ENCODE measurements around the gene SCGB1D2.
"Not testable (repeated sequence)": the region's sequence is repeated elsewhere in the genome, so short reads cannot be mapped to it uniquely, and the experiment has no call there.

Gene SCGB1D2, protein sequence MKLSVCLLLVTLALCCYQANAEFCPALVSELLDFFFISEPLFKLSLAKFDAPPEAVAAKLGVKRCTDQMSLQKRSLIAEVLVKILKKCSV

DNA sequence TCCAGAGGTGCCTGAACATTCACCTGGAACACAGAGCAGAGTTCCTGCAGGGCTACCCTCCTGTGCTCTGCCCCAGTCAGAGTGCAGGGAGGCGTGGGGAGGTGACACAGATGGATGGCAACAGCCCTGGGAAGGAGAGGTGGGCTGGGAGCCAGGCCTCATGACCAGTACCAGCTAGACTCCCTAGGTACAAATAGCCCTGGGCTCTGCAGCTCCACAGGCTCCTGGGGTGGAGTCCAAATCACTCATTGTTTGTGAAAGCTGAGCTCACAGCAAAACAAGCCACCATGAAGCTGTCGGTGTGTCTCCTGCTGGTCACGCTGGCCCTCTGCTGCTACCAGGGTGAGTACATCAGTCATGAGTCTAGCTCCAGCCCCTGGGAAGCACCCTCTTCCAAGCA lies at the start of gene SCGB1D2:
SCGB1D2 (plus strand) TSS at position 219 of the 400 bp plus-strand sequence; CDS start at position 288, 69 bp downstream.
- no peak for DNase-seq (ENCODE audit: low read depth)

DNA sequence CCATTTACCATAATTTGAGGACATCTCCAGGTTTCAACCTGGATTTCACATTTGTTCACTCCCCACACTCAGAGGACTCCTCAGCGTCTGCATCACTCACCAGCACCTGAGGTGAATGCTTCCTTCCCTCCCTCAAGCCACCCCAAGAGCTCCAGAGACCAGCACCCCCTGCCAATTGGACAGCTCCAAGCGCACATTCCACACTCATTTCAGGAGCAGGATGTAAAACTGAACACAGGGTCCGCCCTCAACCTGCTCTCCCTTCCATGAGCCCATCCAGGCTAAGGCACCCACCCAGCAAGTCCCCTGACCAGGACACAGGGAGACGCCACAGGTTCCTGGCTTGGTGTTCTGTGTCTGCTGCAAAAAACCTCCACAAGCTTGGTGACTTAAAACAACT lies 48.1 kb upstream of the SCGB1D2 start:
- DNase-seq (ENCODE audit: low read depth): no peak

DNA sequence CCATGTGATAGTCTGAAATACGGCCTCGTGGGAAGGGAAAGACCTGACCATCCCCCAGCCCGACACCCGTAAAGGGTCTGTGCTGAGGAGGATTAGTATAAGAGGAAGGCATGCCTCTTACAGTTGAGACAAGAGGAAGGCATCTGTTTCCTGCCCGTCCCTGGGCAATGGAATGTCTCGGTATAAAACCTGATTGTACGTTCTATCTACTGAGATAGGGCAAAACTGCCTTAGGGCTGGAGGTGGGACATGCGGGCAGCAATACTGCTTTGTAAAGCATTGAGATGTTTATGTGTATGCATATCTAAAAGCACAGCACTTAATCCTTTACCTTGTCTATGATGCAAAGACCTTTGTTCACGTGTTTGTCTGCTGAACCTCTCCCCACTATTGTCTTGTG lies 47.0 kb upstream of the SCGB1D2 start:
- not testable (repeated sequence) for DNase-seq (ENCODE audit: low read depth)

DNA sequence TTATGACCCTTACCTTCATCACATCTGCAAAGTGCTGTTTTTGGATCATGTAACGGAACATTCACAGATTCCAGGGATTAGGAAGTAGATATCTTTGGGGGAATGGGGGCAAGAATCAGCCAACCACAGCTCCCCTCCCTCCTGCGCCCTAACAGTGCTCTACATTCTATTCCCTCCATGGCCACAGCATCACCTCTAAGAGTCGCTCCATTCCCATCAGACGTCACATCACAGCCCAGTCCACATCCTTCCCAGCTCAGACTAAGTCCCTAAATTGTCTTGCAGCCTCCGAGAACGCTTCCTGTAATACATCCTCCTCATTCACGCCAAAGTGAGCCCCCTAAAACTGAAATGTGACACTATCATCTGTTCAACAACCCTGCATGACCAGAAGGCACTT lies 46.1 kb upstream of the SCGB1D2 start:
- DNase-seq (ENCODE audit: low read depth): no peak

DNA sequence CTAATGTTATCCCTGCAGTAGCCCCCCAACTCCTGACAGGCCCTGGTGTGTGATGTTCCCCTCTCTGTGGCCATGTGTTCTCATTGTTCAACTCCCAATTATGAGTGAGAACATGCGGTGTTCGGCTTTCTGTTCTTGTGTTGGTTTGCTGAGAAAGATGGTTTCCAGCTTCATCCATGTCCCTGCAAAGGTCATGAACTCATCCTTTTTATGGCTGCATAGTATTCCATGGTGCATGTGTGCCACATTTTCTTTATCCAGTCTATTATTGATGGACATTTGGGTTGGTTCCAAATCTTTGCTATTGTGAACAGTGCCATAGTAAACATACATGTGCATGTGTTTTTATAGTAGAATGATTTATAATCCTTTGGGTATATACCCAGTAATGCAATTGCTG lies 44.6 kb upstream of the SCGB1D2 start:
- DNase-seq (ENCODE audit: low read depth): not testable (repeated sequence)

DNA sequence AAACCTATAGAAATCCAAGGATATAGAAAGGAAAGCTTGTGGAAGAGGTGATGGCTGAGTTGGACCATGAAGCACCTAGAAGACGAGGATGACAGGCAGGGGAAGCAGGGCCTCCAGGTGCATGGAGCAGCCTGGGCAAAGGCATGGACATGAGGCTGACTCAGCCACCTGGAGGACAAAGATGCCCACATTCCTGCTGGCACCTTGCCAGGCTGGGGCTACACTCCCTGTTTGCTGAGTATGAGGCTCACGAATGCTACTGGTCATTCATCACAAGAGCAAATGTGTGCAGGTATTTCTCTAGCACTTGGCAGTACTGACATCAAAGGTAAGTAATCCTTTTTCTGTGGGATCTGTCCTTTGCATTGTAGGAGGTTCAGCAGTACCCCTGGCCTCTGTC lies 40.7 kb upstream of the SCGB1D2 start:
- no peak for DNase-seq (ENCODE audit: low read depth)

DNA sequence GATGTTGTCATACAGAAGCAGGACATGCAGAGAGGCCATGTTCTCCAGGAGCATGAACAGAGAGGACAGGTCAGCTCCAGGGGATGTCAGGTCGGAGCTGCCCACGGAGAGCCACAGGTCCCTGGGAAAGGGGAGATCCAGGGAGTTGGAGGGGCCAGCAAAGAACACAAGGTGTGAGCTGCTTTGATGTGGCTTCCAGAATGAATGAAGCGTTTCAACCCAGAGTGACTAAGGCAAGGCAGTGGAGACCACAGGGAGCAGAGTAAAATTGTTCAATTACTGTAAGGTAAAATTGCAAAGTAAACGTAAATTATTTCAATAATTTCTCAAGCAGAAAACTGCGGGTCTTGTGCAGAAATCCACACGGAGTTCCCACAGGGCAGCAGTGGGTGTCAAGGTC lies 39.1 kb upstream of the SCGB1D2 start:
- DNase-seq (ENCODE audit: low read depth): no peak

DNA sequence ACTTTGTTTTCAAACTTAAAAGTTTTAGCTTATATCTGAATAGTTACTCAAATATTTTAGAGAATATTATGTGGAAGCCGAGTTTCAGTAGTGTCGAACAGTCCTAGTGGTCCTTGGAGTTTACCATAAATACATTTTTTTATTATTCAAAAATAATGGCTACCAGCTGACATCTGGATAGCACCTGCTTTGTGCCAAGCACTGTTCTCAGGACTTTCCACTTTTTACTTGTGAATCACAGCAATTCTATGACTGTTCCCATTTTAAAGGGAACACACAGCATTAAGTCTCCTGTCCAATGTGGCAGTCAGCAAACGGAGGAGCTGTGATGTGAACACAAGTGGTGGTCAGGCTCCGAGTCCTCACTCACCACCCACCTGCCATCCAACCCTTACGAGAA lies 37.6 kb upstream of the SCGB1D2 start:
- DNase-seq (ENCODE audit: low read depth): no peak

DNA sequence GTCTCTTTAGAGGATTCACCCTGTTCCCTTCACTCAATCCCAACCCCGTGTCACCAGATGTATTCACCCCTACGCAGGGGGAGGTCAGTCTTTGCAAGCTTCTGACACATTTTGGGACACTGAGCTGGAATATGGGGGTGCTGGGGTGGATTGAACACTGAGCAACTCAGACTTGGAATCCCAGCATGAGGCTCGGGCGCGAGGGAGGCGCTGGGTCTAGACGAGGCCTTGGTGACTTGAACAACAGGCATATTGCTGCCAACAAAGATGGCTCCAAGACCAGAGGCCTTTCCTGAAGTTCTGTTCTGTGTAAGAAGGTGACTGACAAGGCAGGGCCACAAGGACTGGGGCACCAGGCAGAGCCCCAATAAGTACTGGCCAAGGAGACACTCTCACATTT lies 36.6 kb upstream of the SCGB1D2 start:
- no peak for DNase-seq (ENCODE audit: low read depth)

DNA sequence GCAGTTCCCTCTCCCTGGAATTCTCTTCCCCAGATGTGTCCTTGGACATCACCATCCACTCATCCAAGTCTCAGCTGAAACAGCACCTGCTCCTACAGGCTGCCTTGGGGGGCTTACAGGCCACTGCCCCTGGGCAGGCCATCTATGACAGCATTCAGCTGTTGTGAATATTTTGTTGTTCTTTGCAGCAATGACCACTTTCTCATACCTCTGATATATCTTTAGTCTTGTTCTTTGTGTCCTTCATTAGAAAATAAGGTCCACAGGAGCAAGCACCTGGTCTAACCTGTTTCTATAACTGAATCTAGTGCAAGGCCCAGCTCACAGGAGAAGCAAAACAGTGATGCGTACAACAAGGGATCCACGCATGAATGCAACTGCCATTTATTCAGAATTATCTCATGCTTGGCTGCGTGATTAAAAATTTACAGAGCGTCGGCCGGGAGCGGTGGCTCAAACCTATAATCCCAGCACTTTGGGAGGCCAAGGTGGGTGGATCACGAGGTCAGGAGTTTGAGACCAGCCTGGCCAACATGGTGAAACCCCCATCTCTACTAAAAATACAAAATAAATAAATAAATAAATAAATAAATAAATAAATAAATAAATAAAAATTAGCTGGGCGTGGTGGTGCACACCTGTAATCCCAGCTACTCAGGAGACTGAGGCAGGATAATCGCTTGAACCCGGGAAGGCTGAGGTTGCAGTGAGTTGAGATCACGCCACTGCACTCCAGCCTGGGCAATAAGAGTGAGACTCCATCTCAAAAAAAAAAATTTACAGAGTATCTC lies 35.6 kb upstream of the SCGB1D2 start:
- DNase-seq (ENCODE audit: low read depth): not testable (repeated sequence)

DNA sequence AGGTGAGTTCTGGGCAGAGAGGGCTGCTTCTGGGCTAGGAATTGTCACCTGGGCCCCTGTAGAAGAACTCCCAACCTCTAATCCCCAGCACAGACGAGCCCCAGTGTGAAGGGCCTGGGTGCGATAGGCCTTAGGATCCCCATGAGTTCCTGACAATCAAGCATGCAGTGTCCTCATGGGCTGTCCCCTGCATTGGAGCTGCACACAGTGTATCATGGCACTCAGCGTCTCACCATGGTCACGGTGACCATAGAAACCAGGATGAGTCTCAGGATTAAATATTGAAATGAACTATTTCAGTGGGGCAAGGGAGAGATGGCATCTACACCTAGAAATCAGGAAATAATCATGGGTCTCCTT lies 33.3 kb upstream of the SCGB1D2 start:
- no peak for DNase-seq (ENCODE audit: low read depth)

DNA sequence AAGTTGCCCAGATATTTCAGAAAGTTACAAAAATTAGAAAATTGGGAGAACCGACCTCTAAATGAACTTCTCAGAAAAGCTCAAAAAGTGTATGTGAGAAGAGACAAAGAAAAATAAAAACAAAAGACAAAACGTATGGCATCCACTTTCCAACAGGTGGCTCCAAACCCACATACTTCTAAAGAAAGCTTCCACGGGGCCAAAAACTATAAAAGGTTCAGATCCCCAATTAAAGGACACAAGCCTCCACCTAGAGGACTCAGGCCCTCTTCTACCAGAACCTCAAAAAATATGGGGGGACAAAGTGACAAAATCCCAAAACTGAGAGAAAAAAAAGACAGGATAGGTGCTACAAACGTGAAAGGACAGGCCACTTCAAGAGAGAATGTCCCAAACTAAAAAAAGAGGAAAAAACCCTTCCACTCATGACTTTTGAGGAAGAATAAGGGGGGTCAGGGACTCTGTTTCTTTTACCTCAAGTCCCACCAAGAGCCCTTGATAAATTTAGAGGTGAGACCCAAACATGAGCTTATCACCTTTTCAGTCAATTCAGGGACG lies 24.8 kb upstream of the SCGB1D2 start:
- no peak for DNase-seq (ENCODE audit: low read depth)

DNA sequence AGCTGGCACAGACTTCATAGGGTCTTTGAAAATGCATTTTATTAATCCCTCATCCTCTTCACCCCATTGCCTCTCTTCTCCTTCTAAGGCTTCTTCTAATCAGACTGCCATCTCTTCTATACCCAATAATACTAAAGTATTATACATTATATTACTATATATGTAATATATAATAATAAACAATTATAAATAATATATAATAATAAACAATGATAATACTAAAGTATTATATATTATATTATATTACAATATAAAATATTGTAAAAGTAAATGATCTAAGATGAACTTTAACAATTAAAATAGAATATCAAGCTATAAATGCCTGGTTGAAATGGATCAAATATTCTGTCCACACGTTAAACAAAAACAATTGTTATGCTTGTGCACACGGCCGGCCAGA lies 20.5 kb upstream of the SCGB1D2 start:
- no peak for DNase-seq (ENCODE audit: low read depth)

DNA sequence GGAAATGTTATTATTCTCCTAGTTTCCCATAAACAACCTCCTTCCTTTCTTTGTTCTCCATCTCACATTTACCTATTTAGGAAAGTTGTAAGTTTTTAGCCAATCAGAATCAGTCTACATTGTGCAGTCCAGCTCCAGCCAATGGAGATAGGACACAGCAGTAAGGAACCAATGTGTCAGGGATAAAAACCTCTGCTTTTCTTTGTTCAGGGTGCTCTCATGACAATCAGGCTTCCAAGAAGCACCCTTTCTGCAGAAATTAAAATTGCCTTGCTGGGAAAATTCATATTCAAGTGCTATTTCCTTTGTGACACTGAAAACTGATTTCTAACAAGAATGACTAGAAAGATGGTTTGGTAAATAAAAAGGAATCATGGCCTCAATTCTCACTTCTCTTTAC lies 18.9 kb upstream of the SCGB1D2 start:
- DNase-seq (ENCODE audit: low read depth): no peak

DNA sequence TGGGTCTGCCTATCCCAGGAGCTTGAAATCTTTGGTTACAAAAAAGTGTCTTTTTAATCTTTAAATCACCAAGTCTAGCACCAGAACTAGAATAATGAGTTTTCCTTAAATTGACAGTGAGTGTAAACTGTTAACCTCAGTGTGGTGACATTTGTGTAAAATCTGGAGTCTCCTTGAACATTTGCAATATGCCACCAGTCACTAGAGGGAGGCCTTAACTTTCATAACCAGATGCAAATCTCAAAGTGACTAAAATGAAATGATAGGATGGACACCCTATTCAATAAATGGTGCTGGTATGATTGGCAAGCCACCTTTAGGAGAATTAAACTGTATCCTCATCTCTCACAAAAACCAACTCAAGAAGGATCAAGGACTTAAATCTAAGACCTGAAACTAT lies 8.3 kb upstream of the SCGB1D2 start:
- DNase-seq (ENCODE audit: low read depth): no peak

DNA sequence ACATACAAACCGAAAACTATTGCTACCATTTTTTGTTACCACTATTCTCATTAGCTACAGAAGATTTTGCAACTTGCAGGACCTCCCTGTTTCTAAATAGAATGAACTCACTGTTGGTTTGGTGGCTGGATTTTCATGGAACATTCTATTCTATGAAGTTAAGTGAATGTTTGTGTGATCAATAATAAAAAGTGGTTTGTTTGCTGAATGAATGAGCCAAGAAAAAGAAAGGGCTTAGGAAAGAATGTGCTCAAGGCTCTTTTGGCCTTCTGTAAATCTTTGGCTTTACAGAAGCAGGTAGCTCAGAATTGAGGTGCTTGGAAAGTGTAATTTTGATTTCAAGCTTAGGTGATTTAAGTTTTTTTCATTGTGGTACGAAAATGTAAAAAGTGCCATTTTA lies 5.9 kb upstream of the SCGB1D2 start:
- DNase-seq (ENCODE audit: low read depth): no peak

DNA sequence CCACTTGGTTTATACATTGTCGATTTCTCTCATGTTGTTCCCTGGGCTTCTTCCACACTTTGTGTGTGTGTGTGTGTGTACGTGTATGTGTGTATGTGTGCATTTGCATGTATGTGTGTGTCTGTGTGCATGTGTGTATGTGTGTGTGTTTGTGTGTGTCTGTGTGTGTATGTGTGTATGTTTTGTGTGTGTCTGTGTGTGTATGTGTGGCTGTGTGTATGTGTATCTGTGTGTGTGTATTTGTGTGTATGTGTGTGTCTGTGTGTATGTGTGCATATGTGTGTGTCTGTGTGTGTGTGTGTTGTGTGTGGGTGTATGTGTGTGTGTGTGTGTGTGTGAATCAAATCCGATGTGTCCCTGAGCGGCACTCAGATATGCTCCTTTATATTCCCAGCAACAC lies 4.5 kb upstream of the SCGB1D2 start:
- DNase-seq (ENCODE audit: low read depth): no peak

DNA sequence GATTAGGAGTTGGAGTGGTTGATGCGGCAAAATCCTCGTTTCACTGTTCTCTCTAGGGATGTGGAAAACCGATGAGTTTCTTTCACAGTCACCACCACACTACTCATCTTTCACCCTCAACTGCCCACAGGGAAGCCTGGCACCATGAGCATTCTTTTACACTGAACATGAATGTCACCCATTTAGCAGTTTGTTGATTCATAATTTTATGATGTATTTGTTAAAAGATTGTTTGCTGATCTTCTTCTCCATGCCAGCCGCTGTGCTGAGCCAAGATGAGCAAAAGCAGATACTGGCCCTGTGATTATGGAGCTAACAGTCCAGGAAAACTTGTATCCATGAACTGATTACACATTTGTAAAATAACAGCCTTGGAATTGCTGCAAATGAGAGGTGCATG lies 3.9 kb upstream of the SCGB1D2 start:
- DNase-seq (ENCODE audit: low read depth): no peak

DNA sequence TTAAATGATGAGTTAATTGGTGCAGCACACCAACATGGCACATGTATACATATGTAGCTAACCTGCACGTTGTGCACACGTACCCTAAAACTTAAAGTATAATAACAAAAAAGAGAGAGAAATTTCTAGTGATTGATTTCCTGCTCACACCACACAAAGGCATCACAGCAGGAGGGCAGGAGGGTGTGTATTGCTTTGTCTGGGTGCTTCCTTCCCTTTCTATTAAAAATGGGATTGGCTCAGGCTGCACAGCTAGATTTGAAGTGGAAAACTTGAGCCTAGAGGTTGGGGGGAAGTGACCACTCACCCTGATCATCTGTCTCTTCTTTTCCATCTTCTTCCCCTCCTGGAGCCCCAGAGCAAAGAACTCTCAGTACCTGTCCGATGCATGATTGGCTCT lies 944 bp upstream of the SCGB1D2 start:
- no peak for DNase-seq (ENCODE audit: low read depth)

DNA sequence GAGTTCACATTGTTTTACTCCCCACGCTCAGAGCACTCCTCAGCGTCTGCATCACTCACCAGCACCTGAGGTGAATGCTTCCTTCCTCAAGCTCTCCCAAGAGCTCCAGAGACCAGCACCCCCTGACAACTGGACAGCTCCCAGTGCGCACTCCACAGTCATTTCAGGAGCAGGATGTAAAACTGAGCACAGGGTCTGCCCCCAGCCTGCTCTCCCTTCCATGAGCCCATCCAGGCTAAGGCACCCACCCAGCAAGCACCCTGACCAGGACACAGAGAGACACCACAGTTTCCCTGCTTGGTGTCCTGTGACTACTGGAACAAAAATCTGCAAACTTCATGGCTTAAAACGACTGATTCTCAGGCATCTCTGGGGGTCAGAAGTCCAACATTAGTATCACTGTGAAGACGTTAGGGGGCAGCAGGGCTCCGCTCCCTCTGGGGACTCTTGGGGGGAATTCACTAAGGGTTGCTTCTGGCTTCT lies 3.3 kb downstream of the SCGB1D2 start:
- DNase-seq (ENCODE audit: low read depth): no peak

DNA sequence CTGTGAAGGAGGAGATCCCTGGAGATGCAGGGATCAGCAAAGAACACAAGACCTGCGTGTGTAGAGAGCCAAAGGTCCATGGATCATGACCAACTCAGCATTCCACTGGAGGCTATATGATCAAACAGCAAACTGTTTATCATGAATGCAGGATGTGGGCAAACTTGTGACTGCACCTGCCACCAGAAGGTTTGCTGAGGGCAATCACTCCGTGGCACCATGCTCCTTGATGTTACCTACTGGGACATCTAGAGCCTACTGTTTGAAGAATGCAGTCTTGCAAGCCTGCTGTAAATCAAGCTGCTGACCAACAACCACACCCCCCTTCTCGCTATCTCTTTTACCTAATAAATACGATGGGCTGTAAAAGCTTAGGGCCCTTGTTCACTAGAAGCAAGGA lies 9.7 kb downstream of the SCGB1D2 start:
- no peak for DNase-seq (ENCODE audit: low read depth)

DNA sequence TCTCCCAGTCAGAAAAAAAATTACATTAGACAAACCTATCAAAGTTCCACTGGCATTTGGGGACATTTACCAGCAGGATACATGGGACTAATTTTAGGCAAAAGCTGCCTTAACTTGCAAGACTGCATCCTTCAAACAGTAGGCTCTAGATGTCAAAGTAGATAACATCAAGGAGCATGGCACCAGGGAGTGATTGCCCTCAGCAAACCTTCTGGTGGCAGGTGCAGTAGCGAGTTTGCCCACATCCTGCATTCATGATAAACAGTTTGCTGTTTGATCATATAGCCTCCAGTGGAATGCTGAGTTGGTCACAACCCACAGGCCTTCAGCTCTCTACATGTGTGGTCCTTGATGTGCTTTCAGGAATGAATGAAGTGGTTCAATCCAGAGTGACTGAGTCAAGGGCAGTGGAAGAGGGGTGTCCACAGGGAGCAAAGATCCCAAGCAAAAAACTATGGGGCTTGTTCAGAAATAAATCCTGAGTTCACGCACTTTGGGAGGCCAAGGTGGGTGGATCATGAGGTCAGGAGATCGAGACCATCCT lies 12.0 kb downstream of the SCGB1D2 start:
- DNase-seq (ENCODE audit: low read depth): no peak

DNA sequence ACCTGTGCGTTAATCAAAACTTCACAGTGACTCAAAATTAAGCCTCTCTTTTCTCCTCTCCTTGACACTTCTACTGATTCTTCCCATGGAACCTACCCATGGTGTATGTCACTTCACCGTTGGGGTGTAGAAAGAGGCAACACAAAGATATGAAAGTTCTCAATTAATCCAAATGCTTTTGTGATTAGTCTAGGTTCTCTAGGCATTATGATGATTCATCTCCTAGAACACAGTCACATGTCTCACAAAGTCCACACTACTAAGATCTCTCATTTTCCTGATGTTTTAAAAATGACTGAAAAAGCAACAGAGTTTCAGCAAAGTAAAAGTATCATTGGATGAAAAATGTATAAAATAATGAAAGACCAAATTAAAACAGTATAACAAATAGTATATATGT lies 14.2 kb downstream of the SCGB1D2 start:
- DNase-seq (ENCODE audit: low read depth): no peak
